Measurements from ENCODE around the gene EHF. TPM values are rescaled to one million over a fixed set of nuclear protein-coding genes. Genes with fewer than 3 reads are reported as not detected.

Gene EHF
- total and polyA plus RNA-seq, 2 of the 13 experiments (the other 11 are each of a cell fraction or from before 2014, with no cell fraction given): 0.04 to 0.46 TPM

DNA sequence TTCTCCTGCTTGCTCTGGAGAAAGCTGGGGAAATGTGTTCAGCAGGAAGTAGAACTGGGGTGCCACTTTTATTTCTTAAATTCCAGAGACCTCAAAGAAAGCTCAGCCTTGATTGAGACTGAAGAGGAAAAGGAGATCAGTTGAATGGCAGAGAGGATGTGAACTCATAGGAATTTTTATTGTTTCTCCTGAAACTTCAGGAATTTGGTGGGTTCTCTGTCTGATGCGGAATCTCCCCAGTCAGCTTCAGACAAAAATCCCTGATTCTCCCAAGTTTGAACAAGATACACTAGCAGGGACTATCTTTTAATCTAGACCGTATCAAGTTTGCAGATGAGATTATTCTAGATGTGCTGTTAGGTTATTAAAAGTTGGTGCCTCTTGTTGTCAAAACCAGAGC, 23.0 kb downstream of the EHF start:
- H3K9ac ChIP-seq (ENCODE audit: insufficient read depth, low read depth, low read length): no peak overlapping the region
- no TSS peak for BruUV-seq (replicated peaks)
- no peak overlapping the region for H3K4me2 ChIP-seq (ENCODE audit: low read depth, low read length)
- FAIRE-seq: no peak
- ATAC-seq: no peak
- no peaks in the 10 kb centered on the region for H3K27me3 ChIP-seq (ENCODE audit: control insufficient read depth in 1 of 2, insufficient read depth in 2 of 2, low read length in 2 of 2)
- H3K27ac ChIP-seq (ENCODE audit: extremely low read length, insufficient read depth, low read length): no peak overlapping the region
- DNase-seq (ENCODE audit: low spot score): no peak
- H3K79me2 ChIP-seq (ENCODE audit: insufficient read depth, low read length): no peaks in the 10 kb centered on the region
- 100% methylated on average over 2 of the region's 2 CpGs for WGBS (ENCODE audit: low lambda C conversion rate)
- intact Hi-C loops (cut with micrococcal nuclease; ENCODE audit: unreplicated experiment): no loop called here
- no peaks in the 10 kb centered on the region for H4K20me1 ChIP-seq (ENCODE audit: insufficient read depth, low read length)
- H3K36me3 ChIP-seq (replicated peaks in 1 of 2; ENCODE audit: control insufficient read depth in 1 of 2, insufficient read depth in 2 of 2, low read length in 2 of 2): no peaks in the 10 kb centered on the region
- H3K4me1 ChIP-seq (ENCODE audit: insufficient read depth, low read length): peaks cover 68% of the 10 kb centered on the region
- POLR2A ChIA-PET: interaction anchor here (1.9 to 8.8 kb wide), 2 partner anchors 10 to 43 kb away, joined by 5 to 145 read pairs; no protein-coding TSS in a partner anchor
- CTCF ChIA-PET (ENCODE audit: low intra/inter-chr PET ratio, low total read pairs): no interaction called here
- H3K4me3 ChIP-seq (replicated peaks in 1 of 3; ENCODE audit: insufficient read depth in 1 of 3, low read depth in 2 of 3, low read length in 3 of 3): no peak overlapping the region
- H2AFZ ChIP-seq (ENCODE audit: low read length): no peak overlapping the region
- H3K9me3 ChIP-seq (ENCODE audit: low read length): no peaks in the 10 kb centered on the region
- in situ Hi-C loops (cut with HindIII; ENCODE audit: extremely low pct_ligation_motif_present, low pct_unique_long_range_greater_than_20kb): no loop called here
- TF ChIP-seq HNF4G (IDR thresholded peaks at IDR 0.05; ENCODE audit: borderline replicate concordance, low read depth, low read length) (no peak), HNF4G (CRISPR knock-in tag; IDR thresholded peaks at IDR 0.05; ENCODE audit: borderline replicate concordance, low read depth) (no peak), ZNF382 (CRISPR knock-in tag; IDR thresholded peaks at IDR 0.05; ENCODE audit: borderline replicate concordance) (no peak), KAT7 (CRISPR knock-in tag; IDR thresholded peaks at IDR 0.05; ENCODE audit: borderline replicate concordance) (no peak), JUN (CRISPR knock-in tag; IDR thresholded peaks at IDR 0.05) (no peak), SIX1 (CRISPR knock-in tag; IDR thresholded peaks at IDR 0.05; ENCODE audit: borderline replicate concordance) (no peak), ZNF207 (IDR thresholded peaks at IDR 0.05; ENCODE audit: borderline replicate concordance) (no peak), KDM1A (CRISPR knock-in tag; IDR thresholded peaks at IDR 0.05) (no peak), CREBL2 (CRISPR knock-in tag; IDR thresholded peaks at IDR 0.05; ENCODE audit: borderline replicate concordance) (no peak), GLMP (CRISPR knock-in tag; IDR thresholded peaks at IDR 0.05; ENCODE audit: borderline replicate concordance) (no peak), ZNF430 (CRISPR knock-in tag; IDR thresholded peaks at IDR 0.05) (no peak), ZNF317 (CRISPR knock-in tag; IDR thresholded peaks at IDR 0.05) (no peak), THAP8 (CRISPR knock-in tag; IDR thresholded peaks at IDR 0.05; ENCODE audit: borderline replicate concordance) (no peak)
- TF ChIP-seq, protein P1, sequence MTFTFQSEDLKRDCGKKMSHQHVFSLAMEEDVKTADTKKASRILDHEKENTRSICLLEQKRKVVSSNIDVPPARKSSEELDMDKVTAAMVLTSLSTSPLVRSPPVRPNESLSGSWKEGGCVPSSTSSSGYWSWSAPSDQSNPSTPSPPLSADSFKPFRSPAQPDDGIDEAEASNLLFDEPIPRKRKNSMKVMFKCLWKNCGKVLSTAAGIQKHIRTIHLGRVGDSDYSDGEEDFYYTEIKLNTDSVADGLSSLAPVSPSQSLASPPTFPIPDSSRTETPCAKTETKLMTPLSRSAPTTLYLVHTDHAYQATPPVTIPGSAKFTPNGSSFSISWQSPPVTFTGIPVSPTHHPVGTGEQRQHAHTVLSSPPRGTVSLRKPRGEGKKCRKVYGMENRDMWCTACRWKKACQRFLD (CRISPR knock-in tag; IDR thresholded peaks at IDR 0.05; ENCODE audit: borderline replicate concordance): no peak
- TF ChIP-seq, protein P2, sequence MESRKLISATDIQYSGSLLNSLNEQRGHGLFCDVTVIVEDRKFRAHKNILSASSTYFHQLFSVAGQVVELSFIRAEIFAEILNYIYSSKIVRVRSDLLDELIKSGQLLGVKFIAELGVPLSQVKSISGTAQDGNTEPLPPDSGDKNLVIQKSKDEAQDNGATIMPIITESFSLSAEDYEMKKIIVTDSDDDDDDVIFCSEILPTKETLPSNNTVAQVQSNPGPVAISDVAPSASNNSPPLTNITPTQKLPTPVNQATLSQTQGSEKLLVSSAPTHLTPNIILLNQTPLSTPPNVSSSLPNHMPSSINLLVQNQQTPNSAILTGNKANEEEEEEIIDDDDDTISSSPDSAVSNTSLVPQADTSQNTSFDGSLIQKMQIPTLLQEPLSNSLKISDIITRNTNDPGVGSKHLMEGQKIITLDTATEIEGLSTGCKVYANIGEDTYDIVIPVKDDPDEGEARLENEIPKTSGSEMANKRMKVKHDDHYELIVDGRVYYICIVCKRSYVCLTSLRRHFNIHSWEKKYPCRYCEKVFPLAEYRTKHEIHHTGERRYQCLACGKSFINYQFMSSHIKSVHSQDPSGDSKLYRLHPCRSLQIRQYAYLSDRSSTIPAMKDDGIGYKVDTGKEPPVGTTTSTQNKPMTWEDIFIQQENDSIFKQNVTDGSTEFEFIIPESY (CRISPR knock-in tag; IDR thresholded peaks at IDR 0.05): no peak
- TF ChIP-seq, protein P3, sequence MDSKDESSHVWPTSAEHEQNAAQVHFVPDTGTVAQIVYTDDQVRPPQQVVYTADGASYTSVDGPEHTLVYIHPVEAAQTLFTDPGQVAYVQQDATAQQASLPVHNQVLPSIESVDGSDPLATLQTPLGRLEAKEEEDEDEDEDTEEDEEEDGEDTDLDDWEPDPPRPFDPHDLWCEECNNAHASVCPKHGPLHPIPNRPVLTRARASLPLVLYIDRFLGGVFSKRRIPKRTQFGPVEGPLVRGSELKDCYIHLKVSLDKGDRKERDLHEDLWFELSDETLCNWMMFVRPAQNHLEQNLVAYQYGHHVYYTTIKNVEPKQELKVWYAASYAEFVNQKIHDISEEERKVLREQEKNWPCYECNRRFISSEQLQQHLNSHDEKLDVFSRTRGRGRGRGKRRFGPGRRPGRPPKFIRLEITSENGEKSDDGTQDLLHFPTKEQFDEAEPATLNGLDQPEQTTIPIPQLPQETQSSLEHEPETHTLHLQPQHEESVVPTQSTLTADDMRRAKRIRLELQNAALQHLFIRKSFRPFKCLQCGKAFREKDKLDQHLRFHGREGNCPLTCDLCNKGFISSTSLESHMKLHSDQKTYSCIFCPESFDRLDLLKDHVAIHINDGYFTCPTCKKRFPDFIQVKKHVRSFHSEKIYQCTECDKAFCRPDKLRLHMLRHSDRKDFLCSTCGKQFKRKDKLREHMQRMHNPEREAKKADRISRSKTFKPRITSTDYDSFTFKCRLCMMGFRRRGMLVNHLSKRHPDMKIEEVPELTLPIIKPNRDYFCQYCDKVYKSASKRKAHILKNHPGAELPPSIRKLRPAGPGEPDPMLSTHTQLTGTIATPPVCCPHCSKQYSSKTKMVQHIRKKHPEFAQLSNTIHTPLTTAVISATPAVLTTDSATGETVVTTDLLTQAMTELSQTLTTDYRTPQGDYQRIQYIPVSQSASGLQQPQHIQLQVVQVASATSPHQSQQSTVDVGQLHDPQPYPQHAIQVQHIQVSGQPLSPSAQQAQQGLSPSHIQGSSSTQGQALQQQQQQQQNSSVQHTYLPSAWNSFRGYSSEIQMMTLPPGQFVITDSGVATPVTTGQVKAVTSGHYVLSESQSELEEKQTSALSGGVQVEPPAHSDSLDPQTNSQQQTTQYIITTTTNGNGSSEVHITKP (CRISPR knock-in tag; IDR thresholded peaks at IDR 0.05; ENCODE audit: low read depth): no peak

All from HepG2 (cell line).